GM19324 (cell line): ENCODE data around the gene TMEM131.
A peak's percentile ranks its signal among the peaks of the same experiment; 100 is the strongest.
"Not testable (repeated sequence)": the region's sequence is repeated elsewhere in the genome, so short reads cannot be mapped to it uniquely, and the experiment has no call there.

Experiments used
- ATAC-seq: cut with Tn5 transposase; IDR thresholded peaks from one replicate; pipeline ENCODE4 v1.9.1; 2021; ENCODE audit warnings: mild to moderate bottlenecking, moderate library complexity; ENCODE audit not compliant: unreplicated experiment, low FRiP score

Gene TMEM131

DNA sequence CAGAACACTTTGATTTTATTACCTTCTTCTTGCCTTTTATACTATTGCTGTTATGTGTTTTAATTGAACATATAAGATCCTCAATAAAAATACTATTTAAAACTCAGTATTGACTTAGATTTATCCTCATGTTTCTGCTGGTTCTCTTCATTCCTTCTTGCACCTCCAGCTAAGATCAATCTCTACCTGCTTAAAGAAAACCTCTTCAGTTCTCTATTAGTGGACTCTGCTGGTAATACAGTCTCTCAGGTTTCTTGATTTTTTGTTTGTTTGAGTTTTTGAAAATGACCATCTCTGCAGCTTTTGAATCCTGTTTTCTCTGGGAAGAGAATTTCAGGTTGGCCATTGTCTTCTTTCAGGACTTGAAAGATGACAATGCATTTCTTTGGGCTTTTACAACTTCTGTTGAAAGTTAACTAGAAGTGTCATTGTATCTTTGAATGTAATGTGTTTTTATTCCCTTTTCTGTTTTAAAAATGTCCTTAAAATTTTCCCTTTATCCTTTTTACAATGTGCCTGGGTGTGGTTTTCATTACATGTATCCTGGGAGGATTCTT, 29.8 kb upstream of the TMEM131 start:
- no peak for ATAC-seq

DNA sequence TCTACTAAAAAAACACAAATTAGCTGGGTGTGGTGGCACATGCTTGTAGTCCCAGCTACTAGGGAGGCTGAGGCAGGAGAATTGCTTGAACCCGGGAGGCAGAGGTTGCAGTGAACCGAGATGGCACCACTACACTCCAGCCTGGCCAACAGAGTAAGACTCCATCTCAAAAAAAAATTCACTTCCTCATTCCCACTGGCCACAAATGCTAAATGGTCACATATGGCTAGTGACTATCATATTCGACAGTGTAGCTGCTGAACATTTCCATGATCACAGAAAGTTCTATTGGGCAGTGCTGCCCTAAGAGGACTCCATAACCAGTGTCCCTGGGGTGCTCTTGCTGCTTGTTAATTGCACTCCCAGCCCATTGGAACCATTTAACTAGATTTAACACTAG, 26.3 kb upstream of the TMEM131 start:
- ATAC-seq: not testable (repeated sequence)

DNA sequence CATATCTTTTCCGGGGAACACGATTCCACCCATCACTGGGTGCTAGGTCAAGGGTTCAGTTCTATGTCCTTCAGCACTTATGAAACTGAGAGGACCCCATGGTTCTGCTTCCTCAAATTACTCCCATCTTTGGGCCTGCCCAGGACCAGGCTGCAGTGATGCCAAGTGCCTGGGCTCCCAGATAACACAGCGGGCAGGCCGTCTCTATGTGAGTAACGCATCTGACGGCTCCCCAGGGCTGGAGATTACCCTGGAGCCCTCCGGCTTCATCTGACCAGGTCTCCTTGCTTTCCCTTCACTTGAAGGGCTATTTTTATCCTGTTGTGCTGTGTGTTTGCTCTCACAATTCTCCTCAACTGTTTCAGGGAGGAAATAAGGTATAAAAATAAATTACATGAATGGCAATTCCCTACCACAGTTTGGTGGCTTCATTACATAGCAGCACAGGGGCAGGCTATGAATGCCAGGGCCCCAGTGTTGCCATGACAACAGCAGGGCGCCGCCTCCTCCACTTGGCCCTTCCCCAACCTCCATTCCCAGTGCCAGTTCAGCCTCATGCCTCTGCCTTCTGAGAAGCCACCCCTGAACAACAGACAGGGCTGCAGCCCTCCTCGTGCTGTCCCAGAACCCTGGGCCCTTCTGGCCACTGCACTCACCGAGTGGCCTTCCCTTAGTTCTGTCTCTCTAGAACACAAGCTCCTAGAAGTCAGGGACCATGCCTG, 25.4 kb upstream of the TMEM131 start:
- no peak for ATAC-seq

DNA sequence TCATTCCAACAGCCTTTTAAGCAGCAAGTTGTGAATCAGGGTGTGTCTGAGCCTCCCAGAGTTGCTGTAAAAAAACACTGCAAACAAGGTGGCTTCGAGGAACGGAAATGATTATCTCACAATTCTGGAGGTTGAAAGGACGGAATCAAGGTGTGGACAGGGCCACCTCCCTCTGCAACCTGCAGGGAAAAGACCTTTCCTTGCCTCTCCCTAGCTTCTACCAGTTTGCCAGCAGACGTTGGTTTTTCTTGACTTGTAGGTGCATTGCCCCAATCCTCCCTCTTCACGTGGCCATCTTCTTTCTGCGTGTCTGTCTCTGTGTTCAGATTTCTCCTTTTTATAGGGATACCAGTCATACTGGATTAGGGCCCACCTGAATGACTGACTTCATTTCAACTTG, 24.8 kb upstream of the TMEM131 start:
- ATAC-seq: no peak

DNA sequence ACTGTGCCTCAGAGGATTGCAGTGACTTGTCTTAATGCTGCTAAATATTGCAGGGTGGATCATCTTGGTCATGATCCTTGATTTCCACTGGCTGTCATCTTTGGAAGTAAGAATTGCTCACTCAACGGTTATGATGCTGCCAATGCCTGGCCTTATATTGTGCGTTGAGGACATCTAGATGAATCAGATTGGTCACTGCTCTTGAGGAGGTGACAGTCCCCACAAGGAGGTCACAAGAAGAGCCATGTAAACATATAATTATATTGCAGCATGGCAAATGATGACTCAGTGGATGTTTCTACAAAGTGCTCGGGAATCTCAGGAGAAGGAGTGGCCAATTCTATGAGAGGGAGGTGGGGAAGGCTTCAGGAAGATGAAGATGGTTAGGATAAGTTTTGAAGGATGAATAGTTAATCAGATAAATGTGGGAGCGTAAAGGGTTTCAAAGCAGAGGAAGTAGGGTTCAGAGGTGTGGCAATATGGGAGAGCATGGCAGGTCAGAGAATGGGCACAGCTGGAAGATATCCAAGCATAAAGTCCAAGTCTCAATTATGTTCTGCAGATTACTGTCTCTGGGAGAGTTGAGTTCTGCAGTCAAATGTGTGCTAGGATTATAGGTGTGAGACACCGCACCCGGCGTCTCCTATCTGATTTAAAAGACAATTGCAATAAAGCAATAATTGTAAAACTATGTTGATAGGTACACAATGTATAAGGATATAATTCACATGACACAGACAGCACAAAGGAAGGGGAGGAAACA, 21.3 kb upstream of the TMEM131 start:
- ATAC-seq: no peak

DNA sequence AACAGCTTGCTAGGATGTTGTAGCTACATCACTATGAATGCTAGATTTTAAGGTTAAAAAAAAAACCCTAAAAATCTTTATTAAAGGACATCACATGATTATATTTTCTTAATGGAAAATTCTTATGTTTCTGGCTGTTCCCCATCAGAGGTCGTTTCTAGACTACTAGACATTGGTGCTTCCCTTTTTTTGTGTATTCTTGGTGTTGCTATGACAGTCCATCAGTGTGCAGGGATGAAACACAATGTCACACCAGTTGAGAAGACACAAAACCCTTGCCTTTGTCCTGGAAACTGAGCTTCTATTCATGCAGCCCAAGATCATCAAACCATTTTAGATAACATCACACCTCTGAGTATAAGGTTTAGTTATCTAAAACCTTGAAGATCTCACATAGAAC, 19.9 kb upstream of the TMEM131 start:
- no peak for ATAC-seq

DNA sequence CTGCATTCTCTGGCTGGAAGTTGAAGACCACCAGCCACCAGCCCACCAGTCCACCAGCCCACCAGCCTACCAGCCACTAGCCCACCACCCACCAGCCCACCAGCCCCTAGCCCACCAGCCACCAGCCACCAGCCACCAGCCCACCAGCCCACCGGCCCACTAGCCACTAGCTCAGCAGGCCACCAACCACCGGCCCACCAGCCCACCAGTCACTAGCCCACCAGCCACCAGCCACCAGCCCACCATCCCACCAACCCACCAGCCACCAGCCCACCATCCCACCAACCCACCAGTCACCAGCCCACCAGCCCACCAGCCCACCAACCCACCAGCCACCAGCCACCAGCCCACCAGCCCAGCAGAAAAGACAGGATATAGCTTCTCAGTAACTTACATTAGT, 18.6 kb upstream of the TMEM131 start:
- ATAC-seq: no peak

DNA sequence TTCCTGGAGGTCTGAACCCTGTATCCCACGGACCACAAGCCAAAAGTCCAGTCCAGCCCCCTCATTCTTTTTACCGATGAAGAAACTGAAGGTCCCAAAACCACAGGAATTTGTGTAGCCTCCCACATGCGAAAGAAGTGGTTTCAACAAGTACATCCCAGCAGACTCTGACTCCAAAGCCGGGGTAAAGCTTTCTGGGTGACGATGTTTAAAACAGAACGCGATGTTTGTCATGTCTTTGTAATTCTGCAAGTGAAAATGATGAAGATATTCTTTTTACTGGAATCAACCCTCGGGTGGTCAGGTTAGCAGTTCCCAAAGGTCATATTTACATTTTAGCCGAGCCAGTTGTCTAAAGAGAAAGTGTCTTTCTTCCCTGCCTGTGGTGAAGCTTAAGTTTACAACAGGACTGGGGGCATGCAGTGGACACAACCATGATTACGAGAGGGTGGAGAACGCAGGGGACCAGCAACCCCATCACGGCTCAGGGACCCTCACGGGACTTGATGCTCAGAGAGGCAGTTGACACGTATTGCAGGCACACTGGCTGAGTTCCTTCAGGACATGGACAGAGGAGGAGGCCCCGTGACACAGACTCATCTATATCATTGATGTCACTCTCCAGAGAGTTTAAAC, 17.8 kb upstream of the TMEM131 start:
- ATAC-seq: no peak

DNA sequence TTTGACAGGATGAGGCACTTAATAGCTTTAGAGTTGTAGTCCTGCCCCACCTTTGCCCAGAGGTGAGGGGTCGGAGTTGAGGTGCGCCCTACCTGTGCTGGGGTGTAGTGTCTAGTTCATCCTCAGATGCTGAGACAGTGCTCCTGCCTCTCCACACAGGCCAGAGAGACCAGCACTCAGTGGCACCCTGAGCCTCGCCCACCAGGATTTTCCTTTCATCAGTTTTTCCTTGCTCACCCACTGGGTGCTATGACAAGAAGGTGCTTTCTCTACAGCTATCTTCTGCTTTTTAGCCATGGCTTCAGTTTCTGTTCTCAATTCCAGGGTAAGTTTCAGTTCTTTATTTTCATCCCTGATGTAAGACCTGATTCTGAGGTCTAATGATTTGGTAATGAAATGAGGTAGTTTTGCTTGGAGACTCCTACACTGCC, 16.8 kb upstream of the TMEM131 start:
- peak; percentile 84 for ATAC-seq

DNA sequence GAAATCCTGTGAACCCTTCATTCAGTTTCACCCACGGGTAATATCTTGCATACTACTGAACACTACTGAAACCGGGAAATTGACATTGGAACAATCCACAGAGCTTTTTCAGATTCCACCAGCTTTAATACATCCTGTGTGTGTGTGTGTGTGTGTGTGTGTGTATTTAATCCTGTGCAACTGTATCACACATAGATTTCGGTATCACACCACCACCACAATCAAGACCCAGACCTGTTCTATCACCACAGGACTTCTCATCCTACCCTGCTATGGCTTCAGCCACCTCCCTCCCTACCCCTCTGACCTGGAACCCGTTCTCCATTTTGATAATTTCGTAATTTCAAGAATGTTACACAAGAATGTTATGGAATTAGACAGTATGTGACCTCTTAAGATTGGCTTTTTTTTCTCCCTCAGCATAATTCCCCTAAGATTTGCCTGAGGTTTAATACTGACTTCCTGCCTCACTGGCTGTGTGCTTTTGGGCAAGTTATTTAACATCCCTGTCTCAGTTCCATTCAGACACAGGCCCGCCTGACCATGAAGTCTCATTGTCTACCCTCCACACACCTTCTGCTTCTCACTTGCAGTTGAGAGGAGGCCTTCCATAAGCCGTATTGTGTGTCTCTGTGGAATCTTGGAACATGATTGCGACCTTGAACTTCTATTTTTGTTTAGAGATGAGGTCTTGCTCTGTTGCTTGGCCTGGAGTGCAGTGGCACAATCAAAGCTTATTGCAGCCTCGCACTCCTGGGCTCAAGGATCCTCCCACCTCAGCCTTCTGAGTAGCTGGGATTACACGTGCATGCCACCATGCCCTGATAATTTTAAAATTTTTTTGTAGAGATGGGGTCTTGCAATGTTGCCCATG, 14.4 kb upstream of the TMEM131 start:
- no peak for ATAC-seq

DNA sequence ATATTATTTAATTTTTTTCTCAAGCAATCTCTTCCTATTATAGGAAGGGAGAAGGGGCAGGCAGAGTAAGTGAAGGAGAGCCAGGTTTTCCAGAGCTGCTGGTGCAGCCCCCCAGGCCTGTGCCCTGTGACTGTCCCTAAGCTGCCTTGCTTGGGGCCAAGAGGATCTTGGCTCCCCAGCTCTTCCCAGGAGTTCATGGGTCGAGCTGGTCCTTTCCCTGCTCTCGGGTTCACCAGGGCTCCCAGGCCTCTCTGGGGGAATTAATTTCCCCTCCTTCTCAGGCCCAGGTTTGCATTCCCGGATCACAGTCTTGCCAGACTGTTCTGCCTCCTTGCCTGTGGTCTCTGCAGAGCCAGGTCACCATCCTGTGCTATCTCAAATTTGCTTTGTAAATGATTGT, 12.7 kb upstream of the TMEM131 start:
- ATAC-seq: no peak

DNA sequence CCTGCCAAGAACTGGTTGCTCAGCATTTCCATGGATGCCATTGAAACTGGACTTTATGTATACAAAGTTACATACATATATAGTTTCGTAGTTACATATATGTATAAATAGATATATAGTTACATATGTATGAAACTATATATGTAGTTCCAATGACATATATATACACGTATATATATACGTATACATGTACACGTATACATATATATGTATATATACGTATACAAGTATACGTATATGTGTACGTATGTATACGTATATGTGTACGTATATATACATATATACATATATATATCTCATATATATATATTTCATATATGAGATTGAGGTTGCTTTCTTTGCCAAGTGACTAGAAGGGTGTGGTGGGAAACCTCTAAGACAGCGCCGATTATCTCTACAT, 10.6 kb upstream of the TMEM131 start:
- no peak for ATAC-seq

DNA sequence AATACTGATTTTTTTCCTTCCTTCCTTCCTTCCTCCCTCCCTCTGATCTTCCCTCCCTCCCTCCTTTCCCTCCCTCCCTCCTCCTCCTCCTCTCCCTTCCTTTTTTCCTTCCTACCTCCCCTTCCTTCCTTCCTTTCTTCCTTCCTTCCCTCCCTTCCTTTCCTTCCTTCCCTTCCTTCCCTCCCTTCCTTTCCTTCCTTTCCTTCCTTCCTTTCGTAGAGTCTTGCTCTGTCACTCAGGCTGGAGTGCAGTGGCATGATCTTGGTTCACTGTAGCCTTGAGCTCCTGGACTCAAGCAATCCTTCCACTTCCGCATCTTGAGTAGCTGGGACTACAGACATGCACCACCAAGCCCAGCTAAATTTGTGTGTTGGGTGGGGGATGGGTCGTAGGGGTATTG, 8.9 kb upstream of the TMEM131 start:
- no peak for ATAC-seq

DNA sequence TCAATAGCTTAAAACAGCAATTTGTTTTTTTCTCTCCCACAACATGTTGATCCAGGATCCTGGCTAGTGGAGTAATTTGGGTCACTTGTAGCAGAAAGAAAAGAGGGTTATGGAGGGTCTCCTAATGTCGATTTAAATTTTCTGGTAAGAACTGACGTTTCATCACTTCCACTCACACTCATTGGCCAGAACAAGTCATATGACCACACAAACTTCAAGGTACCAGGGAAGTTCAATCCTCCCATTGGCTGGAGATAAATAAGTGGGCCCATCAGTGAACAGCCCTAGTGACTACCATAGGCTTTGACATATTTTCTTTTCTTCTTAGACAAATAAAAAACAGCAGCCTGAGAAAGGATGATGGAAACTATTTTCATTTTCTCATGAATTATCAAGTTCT, 8.3 kb upstream of the TMEM131 start:
- no peak for ATAC-seq

DNA sequence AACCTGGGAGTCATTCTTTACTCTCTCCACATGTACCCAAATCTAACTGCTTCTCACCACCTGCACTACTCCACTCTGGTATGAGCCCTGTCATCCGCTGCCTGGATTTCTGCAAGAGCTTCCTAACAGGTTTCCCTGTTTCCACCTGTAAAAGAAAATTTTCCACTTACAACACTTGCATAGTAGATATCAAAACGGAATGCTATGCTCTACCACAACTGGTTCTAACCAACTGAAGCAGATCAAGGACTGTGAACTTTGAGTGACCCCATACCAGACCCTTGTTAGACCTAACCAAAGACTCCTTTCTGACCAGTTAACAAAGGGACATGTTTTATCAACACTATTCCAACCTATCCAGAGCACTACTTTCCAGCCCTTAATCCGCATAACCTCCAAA, 3.8 kb upstream of the TMEM131 start:
- no peak for ATAC-seq

DNA sequence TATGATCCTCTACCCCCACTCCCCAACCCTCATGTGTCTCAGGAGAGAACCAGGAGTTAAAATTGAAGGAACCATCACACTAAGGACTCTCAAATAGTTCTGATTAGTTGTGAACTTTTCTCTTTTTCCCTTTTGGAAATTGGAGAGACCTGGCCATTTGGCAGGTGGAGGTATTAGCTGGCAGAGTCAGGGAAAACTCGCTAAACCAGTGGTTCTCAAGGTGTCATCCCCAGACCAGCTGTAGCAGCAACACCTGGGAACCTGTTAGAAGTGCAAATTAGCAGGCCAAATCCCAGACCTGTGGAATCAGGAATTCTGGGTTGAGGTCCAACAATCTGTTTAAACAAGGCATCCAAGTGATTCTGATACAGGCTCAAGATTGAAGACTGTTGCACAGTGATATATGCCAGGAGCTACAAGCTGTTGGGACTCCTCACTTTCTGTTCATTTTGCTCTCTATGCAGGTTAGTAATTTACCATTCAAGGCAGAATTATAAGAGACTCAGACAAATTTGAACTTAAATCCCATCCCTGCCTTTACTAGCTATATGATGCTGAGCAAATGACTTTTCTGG, 2.8 kb upstream of the TMEM131 start:
- no peak for ATAC-seq

DNA sequence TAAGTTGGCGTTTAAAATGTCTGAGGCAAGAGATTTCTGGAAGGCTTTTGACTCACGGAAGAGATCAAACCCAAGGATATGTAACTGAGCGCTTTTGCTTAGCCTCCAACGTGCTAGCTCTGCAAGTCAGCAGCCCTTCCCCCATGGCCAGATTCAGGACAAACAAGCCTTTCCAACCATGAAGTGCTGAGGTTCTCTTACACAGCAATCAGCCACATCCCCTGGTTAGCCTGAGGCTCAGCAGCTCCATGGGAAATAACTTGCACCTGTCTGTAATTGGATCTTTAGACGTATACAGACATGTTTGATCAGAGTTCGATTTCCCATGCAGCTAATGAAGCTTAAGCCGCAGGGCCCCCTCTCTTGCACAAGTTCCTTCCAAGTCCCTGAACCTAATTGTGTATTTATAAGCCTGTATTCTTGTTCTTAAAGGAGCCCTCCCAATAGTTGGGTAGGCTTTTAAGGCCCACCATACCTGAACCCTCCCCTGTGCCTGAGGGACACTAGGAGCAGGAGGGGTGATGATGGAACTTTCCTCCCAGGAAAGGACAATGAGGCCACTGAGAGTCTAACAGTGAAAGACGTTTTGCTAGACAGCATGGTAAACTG, 2.1 kb upstream of the TMEM131 start:
- ATAC-seq: no peak

DNA sequence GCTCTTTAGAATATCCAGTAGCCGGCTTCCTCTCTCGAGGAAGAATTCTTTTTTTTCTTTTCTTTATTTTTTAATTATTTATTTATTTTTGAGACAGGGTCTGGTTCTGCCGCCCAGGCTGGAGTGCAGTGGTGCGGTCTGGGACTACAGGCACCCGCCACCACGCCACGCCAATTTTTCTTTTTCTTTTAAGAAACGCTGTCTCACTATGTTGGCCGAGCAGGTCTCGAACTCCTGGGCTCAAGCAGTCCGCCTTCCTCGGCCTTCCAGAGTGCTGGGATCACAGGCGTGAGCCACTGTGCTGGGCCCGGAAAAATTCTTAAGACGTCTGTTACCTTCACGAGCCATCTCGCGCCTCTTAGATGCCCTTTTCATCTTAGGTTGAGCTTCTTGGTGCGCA, 931 bp upstream of the TMEM131 start:
- no peak for ATAC-seq

DNA sequence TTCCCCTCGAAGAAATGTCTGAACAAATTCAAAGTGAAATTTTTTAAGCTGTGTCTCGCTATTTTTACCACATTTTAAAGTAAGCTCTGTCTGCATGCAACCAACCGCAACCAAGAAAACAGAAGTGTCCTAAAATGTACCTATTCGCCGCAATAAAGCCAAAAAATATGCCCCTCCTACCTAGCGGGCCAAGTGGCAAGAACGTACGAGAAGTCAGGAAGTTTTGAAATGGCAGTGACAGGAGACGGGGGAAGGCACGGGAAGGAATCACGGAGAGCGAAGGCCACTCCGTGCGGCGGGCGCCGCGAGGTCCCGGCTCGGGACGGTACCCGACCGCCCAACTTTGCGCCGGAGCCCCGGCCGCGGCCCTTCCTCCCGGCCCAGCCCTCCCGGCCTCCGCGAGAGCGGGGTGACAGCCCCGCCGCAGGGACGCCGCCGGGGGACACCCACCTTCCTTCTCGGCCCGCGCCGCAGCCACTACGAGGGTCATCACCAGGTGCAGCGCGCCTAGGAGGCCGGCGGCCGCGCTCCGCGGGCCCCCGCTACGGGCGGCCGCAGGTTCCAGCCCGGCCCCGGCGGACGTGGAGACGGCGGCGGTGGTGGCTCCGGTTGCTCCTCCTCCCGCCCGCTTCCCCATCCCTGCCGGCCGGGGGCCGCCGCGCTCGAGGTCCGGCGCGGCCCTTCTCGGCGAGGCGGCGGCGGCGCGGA, 568 bp downstream of the TMEM131 start:
- peak; percentile 42 for ATAC-seq
